ENCODE measurements around the gene DNAJB6. TPM values are rescaled to one million over a fixed set of nuclear protein-coding genes. Genes with fewer than 3 reads are reported as not detected.

DNAJB6 gene
- total RNA-seq, 1 donor from 2014 or later: 129 TPM

DNA sequence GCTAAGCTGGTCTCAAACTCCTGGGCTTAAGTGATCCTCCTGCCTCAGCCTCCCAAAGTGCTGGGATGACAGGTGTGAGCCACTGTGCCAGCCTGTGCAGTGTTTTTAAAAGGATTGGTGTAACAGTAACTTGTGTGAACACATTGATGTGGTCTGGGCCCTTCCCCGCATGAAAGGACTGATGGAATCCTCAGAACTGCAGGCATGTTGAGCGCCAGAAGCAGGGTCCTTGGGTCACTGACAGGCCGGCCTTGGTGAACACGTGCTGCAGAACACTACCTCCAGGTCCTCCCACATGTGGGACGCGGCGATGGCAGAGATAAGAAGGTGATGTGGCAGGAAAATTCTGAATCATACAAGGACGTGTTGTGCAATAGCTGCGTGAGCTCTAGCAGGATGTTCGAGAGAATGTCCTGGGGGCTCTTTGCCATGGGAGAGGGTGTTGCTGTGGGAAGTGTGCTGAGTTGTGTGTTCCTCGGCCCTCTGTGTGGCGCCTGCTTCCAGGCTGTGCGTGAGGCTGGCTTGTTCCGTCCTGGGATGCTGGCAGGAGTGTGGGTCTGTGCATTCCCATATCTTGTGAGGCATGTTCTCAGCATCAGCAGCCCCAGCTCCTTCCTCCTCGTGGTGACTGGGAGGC is 68.2 kb downstream of the DNAJB6 start:
- intact Hi-C loops (cut with DNase I): no loop called here
- no peak for DNase-seq (ENCODE audit: low spot score)

DNA sequence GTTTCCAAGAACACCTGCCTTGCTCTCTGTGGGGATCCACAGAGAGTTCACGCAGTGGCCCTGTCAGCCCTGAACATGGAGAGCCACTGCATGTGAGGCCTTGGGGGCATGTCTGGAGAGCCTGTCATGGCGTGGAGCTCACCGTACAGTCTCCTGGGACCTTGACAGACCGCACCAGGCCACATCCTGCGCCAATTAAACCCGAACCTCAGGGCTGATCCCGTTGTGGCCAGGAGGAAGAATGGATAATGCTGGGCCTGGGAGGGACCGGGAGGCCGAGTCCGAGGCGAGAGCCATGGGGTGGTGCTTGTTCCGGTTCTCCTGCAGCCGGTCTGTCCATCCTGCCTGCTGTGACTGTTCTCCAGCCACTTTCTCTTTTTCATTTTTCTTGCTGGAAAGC is 68.7 kb downstream of the DNAJB6 start:
- DNase-seq (ENCODE audit: low spot score): no peak
- no peak for ATAC-seq
- intact Hi-C loops (cut with DNase I): no loop called here

More for the DNA sequence above, 68.2 kb downstream of the DNAJB6 start:
- no peak for ATAC-seq

DNA sequence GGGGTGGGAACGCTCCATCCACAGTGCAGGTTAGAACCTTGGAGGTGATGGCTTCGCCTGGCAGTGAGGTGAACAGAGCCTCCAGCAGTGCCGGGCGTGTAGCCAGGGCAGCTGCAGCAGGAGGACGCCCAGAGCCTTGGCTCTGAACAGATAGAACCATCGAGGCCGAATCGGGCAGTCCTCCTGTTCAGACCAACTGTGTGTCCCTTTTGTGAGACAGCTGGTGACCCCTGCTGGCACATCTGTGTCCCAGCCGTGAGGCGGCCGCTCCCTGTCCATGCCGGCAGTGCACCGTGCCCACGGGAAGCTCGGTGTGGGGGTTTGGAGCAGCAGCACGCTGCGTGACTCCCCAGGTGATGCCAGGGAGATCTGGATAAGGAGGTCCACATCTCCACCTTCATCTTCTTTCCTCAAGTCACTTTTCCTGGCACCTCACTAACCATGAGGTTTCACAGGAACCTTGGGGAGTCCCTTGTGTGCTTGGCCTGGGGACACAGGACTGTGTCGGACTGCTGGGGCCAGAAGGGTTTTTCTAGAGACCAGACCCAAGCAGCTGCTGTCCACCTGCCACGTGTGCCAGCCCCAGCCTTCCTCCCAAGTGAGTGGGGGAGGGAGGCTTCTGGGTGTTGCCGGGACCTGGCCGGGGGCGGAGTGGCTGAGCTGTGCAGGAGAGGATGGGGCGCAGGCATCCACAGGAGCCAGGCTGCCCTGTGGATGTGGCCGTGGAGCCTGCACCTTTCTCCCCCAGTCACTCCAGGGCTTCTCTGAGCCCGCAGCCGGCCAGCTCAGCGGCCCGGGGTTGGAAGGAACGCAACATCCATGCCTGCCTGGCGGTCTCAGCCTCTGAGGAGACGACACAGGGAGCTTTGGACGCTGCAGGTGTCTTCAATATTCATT is 69.4 kb downstream of the DNAJB6 start:
- intact Hi-C loops (cut with DNase I): no loop called here
- ATAC-seq (peak; percentile 27), DNase-seq (ENCODE audit: low spot score) (no peak)

DNA sequence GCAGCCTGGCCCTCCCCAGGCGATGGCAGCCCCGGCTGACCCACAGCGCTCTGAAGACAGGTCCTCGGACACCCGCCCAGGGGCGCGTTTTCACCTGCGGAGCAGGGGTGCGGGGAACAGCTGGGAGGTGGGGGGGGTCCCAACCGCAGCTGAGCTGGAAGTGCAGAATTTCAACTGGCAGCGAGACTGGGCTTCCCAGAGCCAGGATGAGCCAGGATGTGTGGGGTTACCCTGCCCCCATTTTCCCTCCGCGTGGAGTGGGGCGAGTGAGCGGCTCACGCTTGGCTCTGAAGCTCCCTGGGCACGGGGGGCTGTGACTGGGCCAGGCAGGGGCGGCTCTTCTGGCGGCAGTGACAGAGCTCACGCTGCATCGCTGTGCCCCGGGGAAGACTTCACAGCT is 70.2 kb downstream of the DNAJB6 start:
- no peak for DNase-seq (ENCODE audit: low spot score)
- no peak for ATAC-seq

DNA sequence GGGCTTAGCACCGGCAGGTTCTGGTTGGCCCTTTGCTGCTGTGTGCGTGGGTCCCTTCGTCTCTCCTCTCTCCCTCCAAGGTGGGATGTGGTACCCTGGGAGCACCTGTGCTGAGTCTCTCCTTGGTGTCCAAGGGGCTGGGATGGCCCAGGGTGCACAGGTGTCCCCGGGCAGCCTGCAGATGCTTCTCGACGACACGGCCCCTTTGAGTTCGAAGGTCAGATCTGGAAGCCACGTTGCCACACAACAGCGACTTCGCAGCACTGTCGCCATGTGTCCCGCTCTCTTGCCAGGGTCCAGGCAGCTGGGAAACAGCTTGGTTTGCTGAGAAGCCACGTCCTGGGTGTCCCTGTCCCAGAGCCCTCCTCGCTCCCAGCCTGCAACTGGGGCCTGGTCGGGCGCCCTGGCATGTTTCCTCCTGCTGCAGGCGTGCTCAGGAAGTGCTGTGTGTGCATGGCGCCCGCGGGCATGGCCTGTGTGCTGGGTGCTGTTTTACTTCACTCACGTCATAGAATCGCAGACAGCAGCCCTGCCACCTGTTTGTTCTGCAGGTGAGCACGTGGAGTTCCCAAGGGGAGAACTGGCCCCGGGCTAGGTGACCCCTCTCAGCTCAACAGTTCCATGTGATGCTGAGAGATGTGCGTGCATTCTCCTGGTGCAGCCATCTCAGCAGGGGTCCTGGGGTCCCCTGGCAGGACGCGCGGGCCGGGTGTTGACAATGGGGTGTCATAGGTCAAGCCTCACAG is 70.9 kb downstream of the DNAJB6 start:
- DNase-seq (ENCODE audit: low spot score) (no peak), ATAC-seq (no peak)
- intact Hi-C loops (cut with DNase I): no loop called here

More for the DNA sequence above, 70.2 kb downstream of the DNAJB6 start:
- intact Hi-C loops (cut with DNase I): no loop called here

GRCh38 chr7:157408258-157409101 is 71.7 kb downstream of the DNAJB6 start:
- ATAC-seq (no peak), DNase-seq (ENCODE audit: low spot score) (no peak)
- intact Hi-C loops (cut with DNase I): no loop called here

DNA sequence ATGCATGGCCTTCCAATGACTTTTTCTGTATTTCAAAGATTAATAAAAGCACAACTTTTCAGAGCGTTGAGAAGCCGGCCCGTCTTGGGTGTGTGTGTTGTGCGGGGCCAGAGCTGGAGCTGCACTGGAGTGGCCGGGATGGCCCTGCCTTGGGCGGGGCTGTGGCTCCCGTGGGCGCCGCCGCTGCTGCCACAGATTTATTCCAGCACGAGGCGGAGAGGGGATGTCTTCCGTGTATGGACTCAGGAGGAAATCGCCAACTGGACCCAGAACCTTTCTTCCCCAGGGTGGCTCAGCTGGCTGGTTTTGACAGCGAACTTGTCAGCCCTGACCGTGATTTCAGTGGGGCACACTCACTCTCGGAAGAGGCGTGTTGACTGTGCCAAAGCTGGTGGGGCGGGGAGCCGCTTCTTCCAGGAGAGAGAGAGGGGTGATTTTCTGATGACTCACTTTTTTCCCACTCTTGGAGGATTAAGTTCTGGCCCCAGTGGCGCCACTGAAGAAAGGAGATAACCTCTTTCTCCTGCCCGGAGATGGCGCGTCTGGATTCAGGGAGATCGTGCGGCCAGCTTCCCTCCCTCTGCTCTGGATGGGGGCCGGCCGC is 72.4 kb downstream of the DNAJB6 start:
- DNase-seq (ENCODE audit: low spot score): no peak
- ATAC-seq: no peak
- intact Hi-C loops (cut with DNase I): no loop called here

GRCh38 chr7:157409753-157410727 is 73.2 kb downstream of the DNAJB6 start:
- DNase-seq (ENCODE audit: low spot score) (no peak), ATAC-seq (no peak)
- intact Hi-C loops (cut with DNase I): no loop called here

DNA sequence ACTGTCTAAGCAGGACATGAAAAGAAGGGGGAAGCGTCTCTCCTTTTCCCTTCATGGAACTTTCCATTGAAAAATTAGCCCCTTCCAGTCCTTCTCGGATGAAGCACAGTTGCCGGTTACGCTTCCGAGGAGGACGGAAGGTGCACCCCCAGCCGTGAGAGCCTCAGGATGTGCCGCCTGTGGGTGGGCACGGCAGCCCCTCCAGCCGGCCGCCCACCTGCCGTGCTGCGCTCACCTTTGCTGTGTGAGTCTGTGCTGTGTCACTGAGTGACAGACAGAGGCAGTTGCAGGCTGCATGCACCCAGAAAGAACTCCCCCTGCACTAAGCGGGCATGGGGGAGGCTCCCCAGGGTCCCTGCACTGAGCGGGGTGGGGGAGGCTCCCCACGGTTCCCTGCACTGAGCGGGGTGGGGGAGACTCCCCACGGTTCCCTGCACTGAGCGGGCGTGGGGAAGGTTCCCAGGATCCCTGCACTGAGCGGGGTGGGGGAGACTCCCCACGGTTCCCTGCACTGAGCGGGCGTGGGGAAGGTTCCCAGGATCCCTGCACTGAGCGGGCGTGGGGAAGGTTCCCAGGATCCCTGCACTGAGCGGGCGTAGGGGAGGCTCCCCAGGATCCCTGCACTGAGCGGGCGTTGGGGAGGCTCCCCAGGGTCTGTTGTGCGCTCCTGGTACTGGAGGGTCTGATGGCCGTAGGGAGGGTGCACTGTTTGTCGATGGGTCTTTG is 74.2 kb downstream of the DNAJB6 start:
- intact Hi-C loops (cut with DNase I): no loop called here
- DNase-seq (ENCODE audit: low spot score): no peak
- no peak for ATAC-seq

GRCh38 chr7:157411580-157411979 is 74.8 kb downstream of the DNAJB6 start:
- ATAC-seq: no peak
- no peak for DNase-seq (ENCODE audit: low spot score)
- intact Hi-C loops (cut with DNase I): no loop called here

DNA sequence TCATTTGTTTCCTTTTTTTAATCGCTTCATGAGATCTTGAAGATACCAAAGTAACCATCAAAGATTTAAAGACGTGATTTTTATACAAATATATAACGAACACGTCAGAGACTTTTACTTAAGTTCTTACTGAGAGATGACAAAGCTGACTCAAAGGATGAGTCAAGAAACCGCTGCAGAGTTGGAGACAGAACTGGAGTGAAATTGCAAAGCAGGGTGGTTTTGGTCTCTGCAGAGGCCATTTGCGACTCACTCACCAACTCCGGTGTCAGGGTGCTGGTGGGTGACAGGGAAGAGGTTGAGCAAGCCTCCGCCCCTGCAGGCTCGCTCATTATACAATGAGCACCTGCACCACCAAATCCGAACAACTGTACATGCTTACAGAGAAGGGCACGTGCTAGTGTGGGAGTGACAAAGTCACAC is 75.2 kb downstream of the DNAJB6 start:
- intact Hi-C loops (cut with DNase I): no loop called here

GRCh38 chr7:157412491-157413180 is 75.8 kb downstream of the DNAJB6 start:
- intact Hi-C loops (cut with DNase I): no loop called here
- DNase-seq (ENCODE audit: low spot score) (no peak), ATAC-seq (no peak)

More for the DNA sequence above, 75.2 kb downstream of the DNAJB6 start:
- ATAC-seq (no peak), DNase-seq (ENCODE audit: low spot score) (no peak)

DNA sequence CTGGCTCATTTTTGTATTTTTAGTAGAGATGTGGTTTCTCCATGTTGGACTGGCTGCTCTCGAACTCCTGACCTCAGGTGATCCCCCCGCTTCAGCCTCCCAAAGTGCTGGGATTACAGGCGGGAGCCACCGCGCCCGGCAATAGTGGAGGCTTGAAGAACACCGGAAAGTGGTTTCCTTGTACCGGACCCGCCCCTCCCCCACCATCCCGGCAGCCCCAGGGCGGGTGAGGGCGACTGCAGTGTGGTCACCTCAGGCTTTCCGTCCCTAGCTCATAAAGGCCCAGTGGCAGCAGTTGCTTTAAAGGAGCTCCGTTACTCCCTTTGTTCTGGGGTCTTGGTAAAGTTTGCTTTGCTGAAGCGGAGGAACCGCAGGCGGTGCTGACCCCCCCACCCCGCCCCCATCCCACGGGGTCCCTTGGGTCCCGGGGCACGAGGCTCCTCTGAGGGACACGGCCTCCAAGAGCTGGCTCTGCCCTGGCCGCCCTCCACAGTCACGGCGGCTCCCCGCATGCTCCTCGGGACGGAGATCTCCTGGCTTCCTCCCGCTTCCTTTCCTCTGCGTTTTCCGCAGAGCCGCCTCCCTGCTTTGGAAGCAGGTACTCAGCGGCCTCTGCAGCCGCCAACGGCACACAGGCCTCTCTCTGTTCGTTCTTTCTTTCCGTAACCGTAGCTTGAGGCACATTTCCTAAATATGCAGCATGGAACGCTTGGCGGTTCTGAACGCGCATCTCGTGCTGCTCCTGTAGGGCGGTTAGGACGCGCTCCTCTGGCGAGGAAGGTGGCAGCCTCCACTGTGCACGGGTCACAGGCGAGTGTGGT is 77.3 kb downstream of the DNAJB6 start:
- no peak for DNase-seq (ENCODE audit: low spot score)
- intact Hi-C loops (cut with DNase I): no loop called here

DNA sequence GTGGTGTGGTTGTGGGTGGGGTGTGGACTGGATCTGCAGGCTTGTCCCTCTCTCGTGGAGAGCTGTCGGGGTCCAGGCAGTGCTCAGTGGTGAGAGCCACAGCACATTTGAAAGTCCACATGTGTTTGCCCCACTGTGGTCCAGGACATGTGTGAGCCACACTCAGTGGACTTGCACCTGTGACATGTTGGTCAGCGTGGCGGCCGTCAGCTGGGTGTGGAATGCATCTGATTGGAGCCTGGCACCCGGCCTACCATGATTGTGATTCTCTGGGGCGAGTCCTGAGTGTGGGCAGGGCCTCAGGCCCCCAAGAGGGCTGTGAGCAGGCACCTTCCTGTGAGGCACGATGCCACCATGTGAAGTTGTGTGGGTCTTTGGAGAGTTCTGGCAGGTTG is 77.9 kb downstream of the DNAJB6 start:
- no peak for DNase-seq (ENCODE audit: low spot score)
- ATAC-seq: no peak
- intact Hi-C loops (cut with DNase I): no loop called here

More for the DNA sequence above, 77.3 kb downstream of the DNAJB6 start:
- ATAC-seq: no peak

DNA sequence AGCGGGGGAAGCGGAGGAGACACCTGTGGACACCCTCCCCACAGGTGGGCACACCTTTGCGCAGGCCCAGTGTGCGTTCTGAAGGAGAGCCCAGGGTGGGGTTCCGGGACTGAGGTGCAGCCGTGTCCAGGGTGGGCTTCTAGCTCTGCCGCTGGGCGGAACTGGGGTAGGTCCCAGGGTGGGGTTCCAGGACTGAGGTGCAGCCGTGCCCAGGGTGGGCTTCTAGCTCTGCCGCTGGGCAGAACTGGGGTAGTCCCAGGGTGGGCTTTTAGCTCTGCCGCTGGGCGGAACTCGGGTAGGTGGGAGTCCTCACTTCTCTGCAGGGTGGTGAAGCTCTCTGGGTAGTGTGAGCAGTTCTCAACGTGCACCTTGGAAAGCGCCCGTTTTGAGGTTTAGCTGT is 78.7 kb downstream of the DNAJB6 start:
- ATAC-seq (no peak), DNase-seq (ENCODE audit: low spot score) (no peak)
- intact Hi-C loops (cut with DNase I): no loop called here

All from sciatic nerve (tissue), 2 donors.